GM03348 (cell line): ENCODE measurements around the gene HOMER1.
"Not testable (repeated sequence)": the region's sequence is repeated elsewhere in the genome, so short reads cannot be mapped to it uniquely, and the experiment has no call there.

Experiments
- DNase-seq: peaks from one replicate; pipeline ENCODE4 v3.0.0; 2012; ENCODE audit warnings: low spot score

HOMER1 gene

DNA sequence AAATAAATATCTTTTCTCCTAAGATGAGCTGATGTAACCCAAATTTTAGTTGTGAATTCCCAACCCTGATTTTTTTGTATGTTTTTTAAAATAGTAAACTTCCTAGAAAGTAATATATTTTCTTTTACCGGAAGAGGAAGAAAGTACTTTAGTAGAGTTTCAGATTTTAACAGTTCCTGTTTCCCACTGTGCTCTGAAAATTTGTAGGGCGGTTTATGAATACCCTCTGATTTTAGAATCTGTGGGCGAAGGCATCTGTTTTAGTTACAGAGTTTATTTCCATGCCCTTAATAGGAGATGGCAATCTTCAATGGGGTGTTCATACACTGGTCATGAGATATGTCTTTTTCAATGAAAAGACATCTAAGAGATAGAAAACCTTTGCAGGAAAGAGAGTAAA lies 3.7 kb upstream of the HOMER1 start:
- DNase-seq = no peak

DNA sequence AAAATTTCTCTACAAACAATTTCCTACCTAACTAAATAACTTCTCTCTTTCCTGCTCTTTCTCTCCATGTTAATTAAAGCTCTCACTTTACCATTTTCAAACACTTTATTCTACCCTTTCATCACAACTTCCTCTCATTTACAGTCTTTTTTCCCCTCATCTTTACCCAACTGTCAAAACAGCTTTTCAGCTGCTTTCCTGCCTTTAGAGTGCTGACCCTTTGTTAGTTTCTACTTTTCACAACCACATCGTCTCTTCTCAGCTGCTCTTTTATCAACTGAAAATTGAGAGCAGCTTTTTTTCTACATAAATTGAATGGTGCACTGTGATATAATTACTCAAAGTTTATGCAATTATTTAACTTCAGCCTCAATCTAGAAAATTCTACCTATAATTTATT lies 3.1 kb upstream of the HOMER1 start:
- DNase-seq = no peak

DNA sequence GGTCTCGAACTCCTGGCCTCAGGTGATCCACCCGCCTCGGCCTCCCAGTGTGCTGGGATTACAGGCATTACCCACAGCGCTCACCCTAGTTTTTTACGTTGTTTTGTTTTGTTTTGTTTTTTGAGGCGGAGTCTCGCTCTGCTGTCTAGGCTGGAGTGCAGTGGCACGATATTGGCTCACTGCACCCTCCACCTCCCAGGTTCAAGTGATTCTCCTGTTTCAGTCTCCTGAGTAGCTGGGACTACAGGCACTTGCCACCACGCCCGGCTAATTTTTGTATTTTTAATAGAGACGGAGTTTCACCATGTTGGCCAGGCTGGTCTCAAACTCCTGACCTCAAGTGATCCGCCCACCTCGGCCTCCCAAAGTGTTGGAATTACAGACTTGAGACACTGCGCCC lies 2.4 kb upstream of the HOMER1 start:
- not testable (repeated sequence) for DNase-seq

DNA sequence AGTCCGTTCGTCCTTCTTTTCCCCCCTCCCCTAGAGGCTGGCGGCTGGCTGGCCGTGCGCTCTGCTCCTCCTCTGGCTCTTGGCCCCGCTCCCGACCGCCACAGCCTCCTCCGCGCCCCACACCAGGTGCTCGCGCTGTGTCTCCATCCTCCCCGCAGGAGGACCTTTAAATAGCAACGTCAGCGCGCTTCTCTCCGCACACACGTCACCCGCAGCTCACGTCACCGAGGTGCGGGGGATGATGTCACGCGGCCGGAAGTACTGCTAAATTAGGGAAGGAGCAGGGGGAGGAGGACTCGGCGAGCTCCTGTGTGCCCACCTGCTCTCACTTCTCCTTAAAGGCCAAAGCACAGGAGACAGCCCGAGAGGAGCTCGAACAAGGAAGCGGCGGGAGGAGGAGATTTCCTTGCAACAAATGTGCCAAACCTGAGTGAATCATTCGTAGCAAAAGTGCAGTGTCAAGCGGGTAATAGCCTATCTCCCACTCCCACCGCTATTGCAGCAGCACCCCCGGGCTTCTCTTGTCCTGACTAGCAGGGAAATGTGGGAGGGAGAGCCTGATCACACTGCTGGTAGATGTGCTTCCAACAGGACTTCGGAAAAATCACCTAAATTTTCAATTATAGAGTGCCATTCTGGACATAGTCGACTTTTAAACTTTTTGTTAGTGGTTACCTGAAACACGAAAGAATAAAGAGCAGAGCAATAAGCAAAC lies 614 bp upstream of the HOMER1 start:
- DNase-seq = peak; percentile 93

DNA sequence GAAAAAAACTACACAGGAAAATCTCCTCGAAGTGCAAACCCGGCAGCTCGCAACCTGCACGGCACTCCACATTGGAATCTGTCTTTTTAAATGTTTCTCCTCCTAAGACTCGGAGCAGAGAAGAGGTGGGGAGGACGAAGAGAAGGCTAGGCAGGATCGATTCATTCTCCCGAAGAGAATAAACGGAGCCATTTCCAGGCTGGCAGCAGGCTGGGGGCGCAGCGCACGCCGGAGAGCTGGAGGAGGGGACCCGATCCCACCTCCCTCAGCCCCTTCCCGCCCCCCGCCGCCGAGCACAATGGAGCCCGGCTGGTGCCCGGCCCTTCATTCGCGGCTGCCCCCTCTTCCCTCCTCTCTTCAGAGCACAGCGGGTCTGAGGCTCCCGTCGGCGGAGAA lies 628 bp downstream of the HOMER1 start:
- no peak for DNase-seq

DNA sequence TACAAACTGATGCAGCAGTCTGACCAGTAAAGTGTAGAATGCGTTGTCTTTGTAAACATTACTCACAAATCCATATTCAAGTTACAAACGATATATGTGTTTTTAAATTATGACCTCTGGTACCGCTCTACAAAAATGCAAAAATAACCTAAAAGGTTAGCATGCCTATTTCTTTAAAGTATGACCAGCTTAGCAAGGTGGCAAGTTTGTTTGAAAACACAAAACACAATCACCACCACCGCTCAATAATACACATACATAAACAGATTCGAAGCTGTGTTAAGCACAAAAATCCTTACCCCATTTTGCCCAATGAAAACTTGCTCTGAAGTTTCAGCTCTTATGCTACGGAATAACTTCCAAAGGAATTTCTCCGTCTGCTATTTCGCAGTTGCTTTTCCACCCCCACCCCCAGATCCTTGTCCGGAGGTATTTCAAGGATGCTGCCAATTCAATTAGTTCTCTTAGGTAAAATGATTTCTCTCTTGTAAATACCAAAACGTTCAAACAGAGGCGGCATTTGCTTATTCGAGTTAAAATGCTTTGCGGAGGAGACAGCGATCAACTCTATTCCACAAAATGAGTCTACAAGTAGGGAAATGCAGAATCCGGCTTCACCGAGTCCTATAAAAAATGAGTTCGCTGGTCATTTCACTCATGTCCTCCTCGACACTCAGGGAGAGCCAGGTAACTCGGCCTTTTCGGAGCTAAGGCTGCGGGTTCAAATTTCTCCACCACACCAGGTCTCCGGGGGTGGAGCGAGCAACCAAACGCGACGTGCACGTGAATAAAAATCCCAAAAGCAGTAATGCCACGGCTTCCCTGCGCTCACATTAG lies 1.2 kb downstream of the HOMER1 start:
- peak; percentile 23 for DNase-seq

DNA sequence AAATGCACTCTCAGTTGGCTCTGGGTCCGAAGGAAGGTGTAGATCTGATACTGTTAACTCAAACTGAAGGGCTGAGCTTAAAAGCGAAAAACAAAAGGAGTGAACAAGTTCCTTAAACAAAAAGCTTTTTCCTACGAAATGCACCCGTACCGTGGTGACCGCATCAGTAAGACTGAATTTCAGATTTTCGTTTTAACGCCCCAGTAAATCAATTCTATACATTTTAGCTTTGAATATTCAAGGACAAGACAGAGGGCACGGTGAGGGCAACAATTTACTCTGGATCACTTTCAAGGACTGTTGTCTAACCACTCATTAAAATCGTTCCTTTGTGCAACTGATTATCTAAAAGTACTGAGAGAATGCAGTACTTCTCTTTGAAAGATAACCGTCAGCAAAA lies 1.9 kb downstream of the HOMER1 start:
- no peak for DNase-seq

DNA sequence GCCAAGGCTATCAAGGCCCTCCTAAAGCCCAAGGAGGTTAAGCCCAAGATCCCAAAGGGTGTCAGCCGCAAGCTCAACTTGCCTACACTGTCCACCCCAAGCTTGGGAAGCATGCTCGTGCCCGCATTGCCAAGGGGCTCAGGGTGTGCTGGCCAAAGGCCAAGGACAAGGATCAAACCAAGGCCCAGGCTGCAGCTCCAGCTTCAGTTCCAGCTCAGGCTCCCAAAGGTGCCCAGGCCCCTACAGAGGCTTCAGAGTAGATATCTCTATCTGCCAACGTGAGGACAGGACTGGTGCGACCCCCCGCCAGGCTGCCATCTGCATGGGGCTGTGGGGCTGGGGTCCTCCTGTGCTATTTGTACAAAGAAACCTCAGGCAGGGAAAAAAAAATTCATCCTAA lies 3.3 kb downstream of the HOMER1 start:
- DNase-seq = no peak

DNA sequence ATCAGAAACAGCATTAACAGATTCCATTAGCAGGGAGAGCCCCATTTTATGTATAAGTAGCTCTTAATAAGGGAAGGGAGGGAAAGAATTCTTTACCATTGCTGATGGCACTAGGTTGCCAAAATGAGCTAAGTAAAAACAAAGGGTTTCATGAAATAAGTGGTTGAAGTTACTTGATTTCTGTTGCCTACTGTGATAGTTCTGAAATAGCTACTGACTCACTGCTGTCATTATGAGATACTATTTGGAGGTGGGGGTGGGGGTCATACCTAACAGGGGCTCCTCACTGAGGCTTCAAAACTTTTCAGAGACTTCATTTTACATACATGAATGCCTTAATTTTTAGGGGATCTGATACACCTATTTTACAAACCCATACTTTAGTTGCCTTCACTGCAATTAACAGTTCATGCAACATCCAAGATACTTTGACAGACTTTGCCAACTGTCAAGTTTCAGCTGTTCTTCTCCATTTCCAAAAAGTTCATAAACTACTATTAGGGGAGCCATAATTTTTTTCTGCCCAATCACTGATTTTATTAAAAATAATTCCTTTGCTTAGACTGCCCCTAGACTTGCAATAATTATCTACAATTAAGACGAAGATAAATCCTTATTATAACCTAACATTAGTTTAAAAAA lies 4.6 kb downstream of the HOMER1 start:
- no peak for DNase-seq

DNA sequence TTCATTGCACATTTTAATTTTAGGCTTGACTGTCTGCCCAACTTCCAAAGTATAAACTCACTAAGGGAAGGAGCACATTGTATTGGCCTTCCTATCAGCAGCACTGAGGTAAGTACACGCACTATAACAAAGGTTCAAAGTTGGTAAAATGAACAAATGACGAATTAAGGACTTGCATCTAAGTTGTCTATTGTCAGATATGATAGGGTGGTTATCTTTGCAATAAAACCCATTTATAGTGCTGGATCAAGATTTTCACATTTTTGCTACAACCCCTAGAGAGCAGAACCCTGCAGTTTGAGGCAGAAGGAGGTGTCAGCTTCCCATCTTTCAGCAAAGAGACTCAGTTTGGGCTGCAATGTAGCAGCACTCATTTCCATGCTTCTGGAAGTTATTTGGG lies 5.1 kb downstream of the HOMER1 start:
- no peak for DNase-seq

DNA sequence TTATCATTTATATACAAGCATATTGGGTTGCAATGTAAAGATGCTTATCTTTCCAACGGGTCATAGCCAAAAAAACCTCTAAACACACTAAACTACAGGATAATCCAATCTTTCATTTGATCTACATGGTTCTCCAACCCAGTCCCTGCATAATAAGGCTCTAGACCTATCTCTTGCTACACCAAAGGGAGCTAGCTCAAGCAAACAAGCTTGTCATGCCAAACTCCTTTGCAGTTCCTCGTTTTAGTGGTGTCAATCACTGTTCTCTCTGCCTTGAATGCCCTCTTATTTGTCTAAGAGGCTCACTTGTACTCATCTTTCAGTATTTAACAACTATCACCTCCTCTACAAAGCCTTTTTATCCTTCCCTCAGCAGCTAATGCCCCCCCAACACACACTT lies 5.6 kb downstream of the HOMER1 start:
- DNase-seq = no peak

DNA sequence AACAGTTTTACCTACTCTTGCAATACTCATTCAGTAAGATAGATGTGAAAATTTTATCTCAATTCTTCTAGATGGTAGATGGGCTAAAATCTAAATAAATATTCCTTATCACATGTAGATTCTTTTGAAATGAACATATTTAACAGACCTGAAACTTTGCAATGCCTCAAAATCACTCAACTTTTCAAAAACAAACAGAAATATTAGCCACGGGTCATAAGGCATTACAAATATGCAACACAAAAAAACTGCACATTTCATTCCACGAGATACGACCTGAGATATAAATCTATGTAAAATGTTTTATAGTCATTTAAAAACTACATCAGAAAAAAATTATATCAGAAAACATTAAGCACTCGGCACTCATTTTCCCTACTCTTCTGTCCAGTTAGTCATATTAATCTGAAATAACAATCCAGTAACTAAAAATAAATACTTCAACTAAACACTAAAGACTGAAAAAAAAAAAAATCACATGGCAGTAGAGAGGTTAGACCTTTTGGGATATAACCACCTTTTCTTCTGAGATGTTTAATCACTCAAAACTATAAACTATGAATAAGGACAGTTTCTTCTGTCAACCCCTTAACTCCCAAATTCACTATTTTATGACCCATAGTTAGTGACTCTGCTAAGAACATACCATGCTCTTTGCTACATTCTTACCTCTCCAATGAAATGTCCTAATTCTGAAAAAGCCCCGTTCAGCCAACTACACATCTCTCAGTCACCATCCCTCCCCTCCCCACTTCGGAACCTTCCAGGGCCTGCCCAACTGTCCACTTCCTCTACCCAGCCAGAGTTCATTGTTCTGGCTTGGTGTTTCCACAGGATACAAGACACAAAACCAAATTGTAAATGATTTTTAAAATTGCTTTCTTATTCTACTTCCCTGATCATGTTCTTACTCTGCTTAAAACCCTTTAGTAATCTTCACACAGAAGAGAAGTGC lies 6.4 kb downstream of the HOMER1 start:
- no peak for DNase-seq

DNA sequence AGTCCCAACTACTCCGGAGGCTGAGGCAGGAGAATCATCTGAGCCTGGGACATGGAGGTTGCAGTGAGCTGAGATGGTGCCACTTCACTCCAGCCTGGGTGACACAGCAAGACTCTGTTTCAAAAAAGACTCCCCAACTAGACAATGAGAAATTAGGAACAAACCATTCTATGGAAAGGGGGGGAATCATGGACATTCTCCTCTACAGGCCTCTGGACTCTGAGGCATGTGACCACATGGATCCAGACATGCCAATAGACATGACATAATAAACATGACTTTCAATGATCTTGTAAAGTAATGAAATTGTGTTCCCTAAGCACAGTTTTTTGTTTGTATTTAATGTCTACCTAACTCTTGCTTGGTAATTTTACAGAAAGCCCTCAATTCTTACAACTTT lies 8.8 kb downstream of the HOMER1 start:
- DNase-seq = no peak

DNA sequence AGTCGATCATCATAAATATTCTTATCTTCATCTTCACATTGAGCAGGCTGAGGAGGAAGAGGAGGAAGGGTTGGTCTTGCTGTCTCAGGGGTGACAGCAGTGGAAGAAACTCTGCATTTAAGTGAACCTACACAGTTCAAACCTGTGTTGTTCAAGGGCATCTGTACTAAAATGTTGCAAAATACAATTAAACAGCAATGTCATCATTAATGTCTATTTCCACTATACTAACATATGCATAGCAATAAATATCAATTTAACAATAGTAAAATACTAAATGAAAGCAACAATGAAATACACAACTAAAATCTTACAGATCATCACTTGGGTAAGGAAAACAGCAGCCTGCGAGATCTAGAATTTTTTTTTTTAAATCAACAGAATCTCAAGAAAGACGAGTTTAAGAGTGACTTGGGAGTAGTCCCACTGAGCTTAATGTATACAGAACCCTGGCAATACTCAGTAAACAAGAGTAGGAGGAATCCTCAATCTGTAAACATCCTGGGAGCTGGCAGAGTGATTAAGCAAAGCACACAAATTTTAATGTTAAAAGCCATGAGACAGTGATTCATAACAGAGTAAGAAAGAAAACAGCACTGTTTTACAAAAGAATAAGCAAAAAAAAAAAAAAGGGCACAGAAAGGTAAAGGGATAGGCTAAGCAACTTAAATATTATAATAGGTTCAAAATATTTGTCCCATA lies 10.0 kb downstream of the HOMER1 start:
- no peak for DNase-seq

DNA sequence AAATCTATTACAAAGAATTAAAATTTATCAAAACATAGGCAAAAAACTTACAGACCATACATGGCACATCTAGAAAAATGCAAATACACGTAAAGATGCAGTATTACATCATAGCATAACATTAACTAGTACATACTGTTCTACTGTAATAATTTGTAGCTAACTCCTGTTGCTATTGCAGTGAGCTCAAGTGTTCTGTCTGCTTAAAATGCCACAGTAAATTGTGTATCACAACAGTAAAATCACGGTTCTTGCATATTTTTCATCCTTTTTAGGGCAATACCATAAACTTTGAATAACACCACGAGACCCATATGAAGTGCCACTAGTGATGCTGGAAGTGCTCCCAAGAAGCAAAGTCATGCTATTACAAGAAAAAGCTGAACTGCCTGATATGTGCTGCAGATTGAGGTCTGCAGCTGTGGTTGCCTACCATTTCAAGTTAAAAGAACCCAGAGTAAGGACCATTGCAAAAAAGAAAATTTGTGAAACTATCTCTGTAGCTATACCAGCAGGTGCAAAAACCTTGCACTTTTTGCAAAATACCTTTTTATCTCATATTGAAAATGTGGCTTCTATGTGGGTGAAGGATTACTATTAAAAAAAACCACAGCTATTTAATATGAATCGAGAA lies 14.2 kb downstream of the HOMER1 start:
- DNase-seq = no peak

DNA sequence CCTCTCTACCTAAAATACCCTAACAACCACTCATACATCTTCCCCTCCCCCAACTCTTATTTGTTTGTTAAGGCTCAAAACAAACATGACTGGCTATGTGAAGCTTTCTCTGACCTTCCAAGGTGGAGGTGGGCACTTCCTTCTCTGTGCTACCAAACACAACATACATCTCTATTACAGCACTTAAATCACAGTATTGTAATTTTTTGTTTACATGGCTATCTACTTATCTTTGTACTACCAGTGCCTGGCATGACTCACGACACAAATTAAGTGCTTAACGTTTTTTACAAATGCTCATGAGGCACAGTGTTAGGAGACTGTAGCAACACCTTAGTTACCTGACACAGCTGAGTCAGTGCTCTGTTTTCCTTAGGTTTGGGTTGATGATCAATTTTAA lies 18.6 kb downstream of the HOMER1 start:
- DNase-seq = no peak

DNA sequence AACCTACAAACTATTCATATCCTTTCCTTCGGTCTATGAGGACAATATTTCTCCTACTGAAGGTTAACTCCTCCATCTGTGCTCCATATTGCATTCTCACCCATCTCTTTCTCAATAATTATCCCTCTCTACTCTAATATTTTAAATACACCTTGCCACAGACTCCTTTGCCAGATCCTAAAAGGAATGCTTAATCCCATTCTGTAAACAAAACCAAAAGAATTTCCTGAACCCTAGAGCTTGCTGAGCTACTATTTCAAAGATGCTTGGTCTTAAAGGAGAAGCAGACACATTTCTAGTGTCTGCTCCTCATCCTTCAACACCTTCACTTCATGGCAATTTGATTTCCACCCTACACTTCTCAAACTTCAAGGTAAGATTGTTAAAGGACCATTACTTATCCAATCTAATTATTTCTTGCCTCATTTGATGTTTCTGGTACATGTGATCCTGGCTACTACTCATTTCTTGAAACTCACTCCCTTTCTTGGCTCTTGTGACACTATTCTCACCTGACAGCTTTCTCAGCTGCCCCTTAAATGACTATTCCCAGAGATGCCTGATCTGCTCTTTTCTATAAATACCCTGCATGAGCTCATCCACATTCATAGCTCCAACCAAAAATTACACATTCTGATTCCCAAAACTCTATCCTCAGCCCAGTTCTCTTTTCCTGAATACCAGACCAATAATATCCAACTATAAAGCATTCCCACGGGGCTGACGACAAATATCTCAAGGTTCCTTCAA lies 20.2 kb downstream of the HOMER1 start:
- no peak for DNase-seq

DNA sequence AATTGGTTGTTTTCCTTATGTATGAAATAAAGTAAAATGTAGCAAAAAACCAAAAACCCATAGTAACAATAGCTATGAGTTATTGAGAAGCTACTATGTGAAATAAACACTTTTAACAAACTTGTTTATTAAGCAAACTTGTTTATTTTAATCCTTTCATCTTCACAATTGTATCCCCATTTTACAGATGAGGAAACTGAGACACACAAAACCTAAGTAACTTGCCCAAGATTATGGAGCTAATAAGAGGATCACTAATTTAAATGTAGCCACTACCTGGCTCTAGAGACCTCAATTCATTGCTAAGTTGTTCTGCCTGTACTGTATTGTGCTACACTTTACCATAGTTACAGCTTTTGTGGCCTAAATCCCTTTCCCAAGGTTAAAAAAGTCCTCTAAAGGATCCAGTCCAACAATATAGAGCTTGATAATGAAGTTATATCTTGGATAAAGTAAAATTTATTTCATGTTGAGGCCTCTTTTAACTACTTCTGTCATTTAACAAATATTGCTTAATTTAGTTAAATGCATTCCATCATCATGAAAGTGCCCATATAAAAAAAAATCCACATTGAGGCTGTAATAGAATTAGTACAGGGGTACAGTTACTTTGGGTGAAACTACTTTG lies 22.1 kb downstream of the HOMER1 start:
- no peak for DNase-seq

DNA sequence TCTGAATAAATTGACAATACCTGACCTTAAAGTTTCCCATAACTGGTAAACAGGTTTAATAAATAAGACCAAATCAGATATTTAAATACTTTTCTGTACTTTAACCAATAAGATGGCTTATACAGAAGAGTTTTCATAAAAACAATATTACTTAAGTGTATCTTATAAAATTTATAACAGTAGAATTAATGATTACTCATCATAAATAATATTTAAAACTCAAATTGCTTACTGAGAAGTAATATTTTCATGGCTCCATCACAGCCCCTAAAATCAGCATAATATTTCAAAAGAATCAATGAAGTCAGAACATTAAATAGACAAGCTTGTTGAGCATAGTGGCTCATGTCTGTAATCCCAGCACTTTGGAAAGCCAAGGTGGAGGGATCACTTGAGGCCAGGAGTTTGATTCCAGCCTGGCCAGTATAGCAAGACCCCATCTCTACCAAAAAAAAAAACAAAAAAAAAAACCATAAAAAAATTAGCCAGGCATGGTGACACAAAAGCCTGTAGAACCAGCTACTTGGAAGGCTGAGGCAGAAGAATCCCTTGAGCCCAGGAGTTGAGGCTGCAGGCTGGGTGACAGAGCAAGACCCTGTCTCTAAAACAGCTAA lies 23.5 kb downstream of the HOMER1 start:
- no peak for DNase-seq
